PC-9 (cell line): ENCODE measurements around the gene CCL7.

Source experiments
- EZH2 ChIP-seq: fragments of 200-600 bp; sonication (generic); IDR thresholded peaks from 2 replicates; pipeline ENCODE4 v1.8.0; 2017; ENCODE audit warnings: antibody characterized with exemption, low read depth
- TF ChIP-seq, protein P1 (sequence below): fragments of 200-600 bp; sonication (generic); conservative IDR thresholded peaks from 2 replicates; pipeline ENCODE4 v1.6.1; 2017; ENCODE audit warnings: mixed run types, antibody characterized with exemption, mild to moderate bottlenecking, moderate library complexity

- TF ChIP-seq, protein P1, sequence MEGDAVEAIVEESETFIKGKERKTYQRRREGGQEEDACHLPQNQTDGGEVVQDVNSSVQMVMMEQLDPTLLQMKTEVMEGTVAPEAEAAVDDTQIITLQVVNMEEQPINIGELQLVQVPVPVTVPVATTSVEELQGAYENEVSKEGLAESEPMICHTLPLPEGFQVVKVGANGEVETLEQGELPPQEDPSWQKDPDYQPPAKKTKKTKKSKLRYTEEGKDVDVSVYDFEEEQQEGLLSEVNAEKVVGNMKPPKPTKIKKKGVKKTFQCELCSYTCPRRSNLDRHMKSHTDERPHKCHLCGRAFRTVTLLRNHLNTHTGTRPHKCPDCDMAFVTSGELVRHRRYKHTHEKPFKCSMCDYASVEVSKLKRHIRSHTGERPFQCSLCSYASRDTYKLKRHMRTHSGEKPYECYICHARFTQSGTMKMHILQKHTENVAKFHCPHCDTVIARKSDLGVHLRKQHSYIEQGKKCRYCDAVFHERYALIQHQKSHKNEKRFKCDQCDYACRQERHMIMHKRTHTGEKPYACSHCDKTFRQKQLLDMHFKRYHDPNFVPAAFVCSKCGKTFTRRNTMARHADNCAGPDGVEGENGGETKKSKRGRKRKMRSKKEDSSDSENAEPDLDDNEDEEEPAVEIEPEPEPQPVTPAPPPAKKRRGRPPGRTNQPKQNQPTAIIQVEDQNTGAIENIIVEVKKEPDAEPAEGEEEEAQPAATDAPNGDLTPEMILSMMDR = no peak
- no peak for TF ChIP-seq EZH2
These were observed 30.8 kb downstream of the CCL7 start for GRCh38 chr17:34300652-34301370.
